GM21737 (cell line): ENCODE data around the gene TIAM2.

Experiments used
- ATAC-seq: cut with Tn5 transposase; IDR thresholded peaks from one replicate; pipeline ENCODE4 v1.9.1; 2021; ENCODE audit warnings: mild to moderate bottlenecking, moderate library complexity; ENCODE audit not compliant: unreplicated experiment

The TIAM2 gene

GRCh38 chr6:155055729-155056128 is 60.6 kb downstream of the TIAM2 start:
- ATAC-seq, result no peak

DNA sequence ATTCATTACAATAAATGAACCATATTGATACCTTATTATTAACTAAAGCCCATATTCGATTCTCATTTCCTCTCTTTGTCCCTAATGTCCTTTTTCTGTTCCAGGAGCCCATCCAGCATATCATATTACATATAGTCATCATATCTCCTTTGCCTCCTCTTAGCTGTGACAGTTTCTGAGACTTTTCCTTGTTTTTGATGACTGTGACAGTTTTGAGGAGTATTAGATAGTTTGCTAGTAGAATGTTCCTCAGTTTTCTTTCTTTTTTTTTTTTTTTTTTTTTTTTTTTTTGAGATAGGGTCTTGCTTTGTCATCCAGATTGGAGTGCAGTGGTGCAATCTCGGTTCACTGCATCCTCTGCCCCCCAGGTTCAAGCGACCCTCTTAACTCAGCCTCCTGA is 61.6 kb downstream of the TIAM2 start:
- no peak for ATAC-seq

DNA sequence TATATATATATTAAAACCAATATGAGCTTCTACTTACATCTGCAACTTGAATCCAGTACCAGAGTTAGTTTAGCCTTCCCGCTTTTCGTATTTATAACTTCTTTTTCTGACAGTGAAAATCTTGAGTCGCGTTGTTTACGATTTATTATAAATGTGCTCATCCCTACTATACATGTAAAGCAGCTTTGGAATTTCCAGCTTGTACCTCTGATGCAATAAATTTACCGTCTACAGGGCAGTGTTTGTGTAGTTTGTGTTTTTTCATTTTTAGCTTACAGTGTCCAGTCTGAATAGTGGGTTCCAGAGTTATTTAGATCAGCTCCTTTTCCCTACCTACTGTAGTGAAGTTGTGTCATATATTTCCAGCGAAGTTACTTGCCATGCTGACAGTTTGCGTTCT is 66.3 kb downstream of the TIAM2 start:
- no peak for ATAC-seq

DNA sequence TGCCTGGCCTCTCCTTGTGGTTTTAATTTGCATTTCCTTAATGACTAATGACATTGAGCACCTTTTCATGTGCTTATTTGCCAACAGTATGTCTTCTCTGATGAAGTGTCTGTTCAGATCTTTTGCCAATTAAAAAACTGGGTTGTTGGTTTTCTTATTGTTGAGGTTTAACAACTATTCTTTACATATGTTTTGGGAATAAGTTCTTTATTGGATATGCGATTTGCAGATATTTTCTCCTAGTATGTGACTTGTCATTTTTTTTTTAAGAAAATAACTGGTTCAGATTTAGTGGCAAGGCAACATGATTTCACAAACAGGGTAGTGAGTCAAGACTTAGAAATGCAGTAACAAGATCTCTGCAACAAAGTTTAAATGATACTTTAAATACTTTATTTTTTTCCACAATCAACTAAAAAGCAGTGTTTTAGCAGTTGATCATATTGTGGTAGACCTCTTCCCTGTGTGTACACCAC is 67.8 kb downstream of the TIAM2 start:
- no peak for ATAC-seq

GRCh38 chr6:155064303-155064702 is 69.2 kb downstream of the TIAM2 start:
- no peak for ATAC-seq

DNA sequence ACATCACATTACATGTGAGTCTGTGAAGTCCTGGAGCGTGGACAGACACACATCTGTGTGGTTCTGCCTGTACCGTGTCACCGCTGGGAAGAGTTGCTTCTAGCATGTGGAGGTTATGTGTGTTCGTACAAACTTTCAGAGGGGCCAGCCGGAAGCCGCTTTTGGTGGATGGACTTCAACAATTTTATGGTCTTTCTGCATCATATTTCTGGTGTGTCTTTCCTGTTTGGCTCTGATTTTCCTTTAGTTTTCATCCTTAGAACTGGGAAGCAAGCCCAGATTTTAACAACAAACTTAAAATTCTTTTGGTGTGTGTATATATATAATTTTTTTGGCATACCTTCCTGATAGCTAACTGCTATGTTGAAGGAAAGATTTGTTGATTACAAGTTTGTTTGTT is 71.2 kb downstream of the TIAM2 start:
- no peak for ATAC-seq

DNA sequence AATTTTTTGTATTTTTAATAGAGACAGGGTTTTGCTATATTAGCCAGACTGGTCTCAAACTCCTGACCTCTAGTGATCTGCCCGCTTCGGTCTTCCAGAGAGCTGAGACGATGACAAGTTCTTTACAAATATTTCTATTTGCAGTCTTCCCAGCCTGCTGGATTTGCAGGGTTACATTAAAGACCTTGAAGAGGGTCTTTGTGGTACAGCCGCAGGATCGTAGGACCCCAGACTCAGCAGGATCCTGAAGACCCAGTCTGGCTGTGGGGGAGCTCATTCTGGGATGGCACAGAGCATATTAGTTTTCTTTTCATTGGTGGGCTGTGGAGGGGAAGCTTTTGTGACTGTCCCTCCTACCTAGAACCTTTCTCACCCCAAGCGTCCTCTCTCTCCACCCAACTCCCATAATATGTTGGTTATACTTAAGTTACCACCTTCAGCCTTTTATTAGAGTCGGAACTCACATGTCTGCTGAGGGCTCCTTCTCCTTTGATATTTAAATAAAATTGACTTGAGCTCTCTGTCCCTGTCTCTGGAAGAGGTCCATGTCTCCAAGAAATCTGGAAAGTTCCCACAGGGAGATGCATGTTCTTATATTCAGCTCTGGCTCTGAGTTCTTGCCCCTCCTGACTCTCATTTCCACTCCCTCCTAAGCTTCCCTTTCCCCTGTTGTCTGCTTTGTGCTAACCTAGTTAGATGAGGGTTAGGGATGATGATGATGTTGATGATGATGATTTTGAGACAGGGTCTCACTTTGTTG is 72.0 kb downstream of the TIAM2 start:
- ATAC-seq, result no peak

GRCh38 chr6:155067956-155068615 is 73.0 kb downstream of the TIAM2 start:
- ATAC-seq, result no peak

DNA sequence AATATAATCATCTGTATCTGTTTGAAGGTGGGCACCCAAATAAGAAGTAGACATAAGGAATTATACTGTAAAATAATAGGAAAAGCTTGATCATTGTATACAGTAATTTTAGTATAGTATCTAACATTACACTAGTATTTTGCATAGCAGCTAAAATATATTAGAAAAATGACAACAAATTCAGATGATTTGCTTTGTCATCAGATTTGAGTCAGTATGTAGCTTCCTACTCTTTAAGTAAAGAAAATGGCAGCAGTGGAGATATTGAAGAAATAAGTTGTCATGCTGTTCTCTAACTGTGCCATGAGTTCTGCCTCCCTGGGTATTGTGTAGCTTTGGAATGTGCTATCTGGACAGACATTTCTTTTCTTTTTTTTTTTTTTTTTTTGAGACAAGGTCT is 74.4 kb downstream of the TIAM2 start:
- no peak for ATAC-seq

- no peak for ATAC-seq
These were observed 81.0 kb downstream of the TIAM2 start for GRCh38 chr6:155075930-155076695.

GRCh38 chr6:155077331-155077730 is 82.2 kb downstream of the TIAM2 start:
- no peak for ATAC-seq

- ATAC-seq, result no peak
These were observed 82.7 kb downstream of the TIAM2 start for GRCh38 chr6:155077784-155078183.

GRCh38 chr6:155078331-155078745 is 83.2 kb downstream of the TIAM2 start:
- ATAC-seq, result no peak

GRCh38 chr6:155079985-155080452 is 84.9 kb downstream of the TIAM2 start:
- ATAC-seq, result peak; percentile 52

- ATAC-seq, result no peak
These were observed 86.0 kb downstream of the TIAM2 start for GRCh38 chr6:155080881-155081845.

- no peak for ATAC-seq
These were observed 89.5 kb downstream of the TIAM2 start for GRCh38 chr6:155084431-155085123.

- ATAC-seq, result no peak
These were observed 90.6 kb downstream of the TIAM2 start for GRCh38 chr6:155085582-155086257.

DNA sequence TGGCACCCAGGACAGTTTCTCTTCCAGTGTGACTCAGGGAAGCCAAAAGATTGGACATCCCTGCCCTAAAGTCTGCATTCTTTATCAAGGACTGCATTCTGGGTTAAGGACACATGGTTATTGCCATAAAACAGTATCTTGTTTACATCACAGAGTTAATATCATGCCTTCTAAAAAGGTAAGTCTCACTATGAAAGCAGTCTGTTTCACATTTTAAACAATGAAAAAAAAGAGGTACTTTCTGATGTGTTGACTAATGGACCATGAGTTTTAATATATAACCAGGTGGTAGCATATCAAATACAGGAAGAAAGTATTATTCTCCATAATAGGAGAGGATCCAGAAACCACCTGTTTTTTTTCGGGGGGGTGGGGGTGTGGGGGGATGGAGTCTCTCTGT is 93.7 kb downstream of the TIAM2 start:
- no peak for ATAC-seq

DNA sequence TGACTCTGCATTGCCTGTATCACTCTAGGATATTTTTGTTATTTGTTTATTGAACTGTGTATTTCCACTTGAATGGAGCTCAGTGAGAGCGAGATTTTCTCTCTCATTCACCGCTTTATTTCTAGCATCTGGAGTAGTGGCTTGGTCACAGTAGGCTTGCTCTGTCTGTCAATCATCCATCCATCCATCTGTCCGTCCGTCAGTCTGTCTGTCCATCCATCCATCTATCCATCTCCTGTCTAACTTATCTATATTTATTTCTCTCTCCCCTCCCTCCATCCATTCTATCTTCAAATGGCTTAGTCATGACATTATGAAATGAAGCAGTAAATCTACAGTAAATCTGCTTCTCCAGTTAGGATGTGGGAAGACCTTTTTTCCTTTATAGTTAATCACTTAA is 94.6 kb downstream of the TIAM2 start:
- no peak for ATAC-seq
